Spleen (tissue), 7 donors: Measurements from ENCODE around the gene PLCH1.

Source experiments
- CTCF ChIP-seq, 11 experiments: fragments of 200-600 bp in 7 of 11; fragments of 450-650 bp in 4 of 11; sonication (generic) in 4 of 11; IDR thresholded peaks in 8 of 11; conservative IDR thresholded peaks in 3 of 11; 1 replicate in 7 of 11; 2 replicates in 4 of 11; pipeline versions ENCODE4 v1.4.0 to v1.8.0; 2016 to 2021; ENCODE audit warnings: antibody characterized with exemption in 11 of 11, inconsistent platforms in 4 of 11, mild to moderate bottlenecking in 1 of 11
- POLR2A ChIP-seq, 3 donors: fragments of 450-650 bp; IDR thresholded peaks; one replicate each; pipeline ENCODE4 v1.5.1; 2017; ENCODE audit warnings: antibody characterized with exemption in 3 of 3, mild to moderate bottlenecking in 1 of 3
- POLR2AphosphoS5 ChIP-seq, 3 donors: sonication (generic); formaldehyde crosslinking; IDR thresholded peaks; one replicate each; pipeline ENCODE4 v1.5.1; 2017; ENCODE audit warnings: antibody characterized with exemption in 3 of 3
- donor health status: DM: no; HTN: no; CAD: no; lungs with moderate emphysema.
- donor health status: DM: no; HTN: no; CAD: no.
- donor health status: DM: no; HTN: no; CAD: no.

DNA sequence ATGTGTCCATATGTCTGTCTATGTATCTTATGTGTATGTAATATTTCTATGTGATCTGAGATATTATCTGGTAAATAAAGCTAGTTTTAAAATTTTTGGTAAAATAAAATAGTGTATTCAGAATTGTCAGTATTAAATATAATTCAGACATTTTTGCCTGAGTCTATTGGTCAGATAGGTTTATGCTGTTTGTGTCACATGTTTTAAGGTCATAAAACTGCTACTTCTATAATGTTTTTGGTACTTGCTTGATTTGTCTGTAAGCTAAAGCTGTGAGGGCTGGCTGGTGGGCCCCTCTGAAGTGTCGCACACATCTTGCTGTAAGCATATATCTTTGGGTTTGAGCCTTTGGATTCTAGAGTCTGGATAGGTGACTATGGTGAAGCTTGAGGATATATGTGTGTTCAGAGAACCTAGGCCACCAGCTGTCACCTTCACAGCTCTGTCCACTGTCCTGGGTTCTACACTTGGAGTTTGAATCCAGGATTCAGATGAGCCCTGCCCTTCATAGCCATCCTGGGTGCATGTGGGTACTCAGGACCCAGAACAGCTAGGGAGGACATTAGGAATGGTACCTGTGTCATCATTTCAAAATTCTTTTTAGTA, 379.6 kb downstream of the PLCH1 start:
- TF ChIP-seq CTCF (IDR thresholded peaks at IDR 0.05 in 8 of 11, conservative IDR thresholded peaks at IDR 0.05 in 3 of 11) (no peak), POLR2AphosphoS5 (IDR thresholded peaks at IDR 0.05) (no peak), POLR2A (IDR thresholded peaks at IDR 0.05) (no peak)
